ENCODE results near the gene IGSF23.

Gene IGSF23

DNA sequence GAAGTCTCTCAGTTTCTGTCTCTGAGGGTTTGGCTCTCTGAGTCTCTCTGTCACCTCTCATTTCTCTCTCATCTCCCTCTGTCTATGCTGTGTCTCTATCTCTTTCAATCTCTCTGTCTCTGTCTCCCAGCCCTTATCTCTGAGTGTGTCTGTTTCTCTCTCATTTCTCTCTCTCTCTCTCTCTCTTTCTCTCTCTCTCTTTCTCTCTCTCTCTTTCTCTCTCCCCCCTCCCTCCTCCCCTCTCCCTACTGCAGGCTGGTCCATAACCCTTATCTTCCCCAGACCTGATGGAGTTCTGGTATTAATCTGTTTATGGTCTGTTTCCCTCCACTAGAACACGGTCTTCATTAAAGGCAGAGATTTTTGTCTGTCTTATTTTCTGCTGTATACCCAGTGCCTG lies 29.0 kb downstream of the IGSF23 start:
- no peak for DNase-seq

DNA sequence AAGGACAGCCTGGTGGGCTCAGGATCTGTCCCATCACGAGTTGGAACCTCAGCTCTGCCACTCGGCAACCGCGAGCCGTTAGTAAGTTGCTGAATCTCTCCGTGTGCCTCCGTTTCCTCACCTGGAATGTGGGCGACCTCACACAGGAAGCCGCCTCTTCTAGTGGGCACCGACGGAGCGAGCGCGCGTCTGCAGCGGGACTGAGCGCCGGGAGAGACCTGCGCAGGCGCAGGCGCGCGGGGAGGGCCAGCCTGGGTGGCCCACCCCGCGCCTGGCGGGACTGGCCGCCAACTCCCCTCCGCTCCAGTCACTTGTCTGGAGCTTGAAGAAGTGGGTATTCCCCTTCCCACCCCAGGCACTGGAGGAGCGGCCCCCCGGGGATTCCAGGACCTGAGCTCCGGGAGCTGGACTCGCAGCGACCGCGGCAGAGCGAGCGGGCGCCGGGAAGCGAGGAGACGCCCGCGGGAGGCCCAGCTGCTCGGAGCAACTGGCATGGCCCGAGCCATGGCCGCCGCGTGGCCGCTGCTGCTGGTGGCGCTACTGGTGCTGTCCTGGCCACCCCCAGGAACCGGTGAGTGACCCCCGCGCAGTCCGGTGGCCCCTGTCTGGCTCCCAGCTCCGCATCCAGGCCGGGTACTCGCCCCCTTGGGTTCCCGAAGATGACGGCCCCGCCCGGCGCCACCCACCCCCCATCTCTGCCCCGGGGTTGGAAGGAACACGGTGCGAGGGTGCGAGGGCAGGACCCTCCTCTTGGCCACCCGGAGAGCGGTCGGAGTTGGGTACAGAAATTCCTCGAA lies 30.4 kb downstream of the IGSF23 start, which contains the start of gene PVR:
Gene PVR, plus strand, starts transcription at position 306 of the 797 bp plus-strand sequence. Its CDS starts 187 bp downstream, at position 493.
- peak; percentile 37 to 86 for DNase-seq

- peak; percentile 53 to 75 for DNase-seq
Observed at GRCh38 chr19:44644402-44645016, 31.1 kb downstream of the IGSF23 start.

GRCh38 chr19:44645407-44646048 lies 32.2 kb downstream of the IGSF23 start:
- peak; percentile 17 to 38 for DNase-seq

DNA sequence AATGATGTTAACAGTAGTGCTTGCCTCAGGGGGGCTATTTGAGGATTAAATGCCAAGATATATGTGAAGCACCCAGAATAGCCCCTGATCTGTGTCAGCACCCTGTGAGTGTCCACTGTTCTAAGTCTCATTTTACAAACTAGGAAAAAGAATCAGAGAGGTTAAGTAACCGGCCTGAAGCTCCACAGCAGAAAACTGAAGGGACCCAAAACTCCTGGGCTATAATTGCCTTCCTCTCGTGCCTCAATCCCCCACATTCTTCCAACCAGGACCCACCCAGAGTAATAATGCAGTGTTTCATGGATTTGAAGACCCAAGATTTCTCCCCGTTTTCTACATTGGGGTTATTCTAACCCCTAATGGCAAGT lies 32.7 kb downstream of the IGSF23 start:
- DNase-seq, result no peak

GRCh38 chr19:44647144-44647543 lies 33.8 kb downstream of the IGSF23 start:
- no peak for DNase-seq

- DNase-seq, result no peak
Observed at GRCh38 chr19:44648631-44649251, 35.4 kb downstream of the IGSF23 start.

- no peak for DNase-seq
Observed at GRCh38 chr19:44649578-44650145, 36.3 kb downstream of the IGSF23 start.

DNA sequence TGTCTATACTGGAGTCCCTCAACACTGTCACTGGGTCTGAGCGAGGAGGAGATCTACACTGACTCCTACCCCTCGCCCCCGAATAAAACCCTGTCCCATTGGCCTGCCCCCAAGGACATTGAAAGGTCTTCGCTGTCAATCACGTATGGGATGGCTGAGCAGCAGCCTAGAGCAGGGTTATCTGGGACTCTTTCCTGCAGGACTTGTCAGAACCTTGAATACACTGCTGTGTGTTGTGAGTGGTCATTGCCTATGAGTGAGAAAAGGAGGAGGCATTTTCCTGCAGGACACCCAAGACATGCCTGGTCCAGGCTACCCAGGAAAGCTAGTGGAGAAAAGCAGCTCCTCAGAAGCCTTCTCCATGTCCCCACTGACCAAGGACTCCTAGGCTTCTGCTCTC lies 40.0 kb downstream of the IGSF23 start:
- DNase-seq, result no peak

DNA sequence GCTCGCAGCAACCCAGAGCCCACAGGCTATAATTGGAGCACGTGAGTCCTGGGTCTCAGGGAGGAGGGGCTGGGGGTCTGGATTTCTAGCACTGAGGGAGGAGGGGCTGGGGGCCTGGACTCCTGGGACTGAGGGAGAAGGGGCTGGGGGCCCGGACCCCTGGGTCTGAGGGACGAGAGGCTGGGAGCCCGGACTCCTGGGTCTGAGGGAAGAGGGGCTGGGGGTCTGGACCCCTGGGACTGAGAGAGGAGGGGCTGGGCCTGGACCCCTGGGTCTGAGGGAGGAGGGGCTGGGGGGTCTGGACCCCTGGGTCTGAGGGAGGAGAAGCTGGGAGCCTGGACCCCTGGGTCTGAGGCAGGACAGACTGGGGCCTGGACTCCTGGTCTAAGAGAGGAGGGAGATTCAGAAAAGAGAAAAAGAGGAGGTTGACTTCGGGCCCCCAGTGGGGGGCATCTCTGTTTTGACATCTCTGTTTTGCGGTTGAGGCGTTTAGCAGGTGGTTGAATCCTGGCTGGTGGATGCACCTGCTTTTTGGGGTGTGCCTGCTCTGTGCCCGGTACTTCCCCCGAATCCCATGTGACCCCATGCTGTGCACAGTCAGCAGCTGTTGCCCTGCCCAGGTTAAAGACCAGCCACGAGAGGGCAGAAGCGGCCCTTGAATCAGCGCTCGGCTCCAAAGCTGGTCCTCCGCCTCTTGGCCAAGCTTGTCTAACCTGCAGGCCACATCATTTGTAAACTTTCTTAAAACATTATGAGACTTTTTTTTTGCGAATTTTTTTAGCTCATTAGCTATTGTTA lies 40.8 kb downstream of the IGSF23 start:
- peak; percentile 36 to 63 for DNase-seq

DNA sequence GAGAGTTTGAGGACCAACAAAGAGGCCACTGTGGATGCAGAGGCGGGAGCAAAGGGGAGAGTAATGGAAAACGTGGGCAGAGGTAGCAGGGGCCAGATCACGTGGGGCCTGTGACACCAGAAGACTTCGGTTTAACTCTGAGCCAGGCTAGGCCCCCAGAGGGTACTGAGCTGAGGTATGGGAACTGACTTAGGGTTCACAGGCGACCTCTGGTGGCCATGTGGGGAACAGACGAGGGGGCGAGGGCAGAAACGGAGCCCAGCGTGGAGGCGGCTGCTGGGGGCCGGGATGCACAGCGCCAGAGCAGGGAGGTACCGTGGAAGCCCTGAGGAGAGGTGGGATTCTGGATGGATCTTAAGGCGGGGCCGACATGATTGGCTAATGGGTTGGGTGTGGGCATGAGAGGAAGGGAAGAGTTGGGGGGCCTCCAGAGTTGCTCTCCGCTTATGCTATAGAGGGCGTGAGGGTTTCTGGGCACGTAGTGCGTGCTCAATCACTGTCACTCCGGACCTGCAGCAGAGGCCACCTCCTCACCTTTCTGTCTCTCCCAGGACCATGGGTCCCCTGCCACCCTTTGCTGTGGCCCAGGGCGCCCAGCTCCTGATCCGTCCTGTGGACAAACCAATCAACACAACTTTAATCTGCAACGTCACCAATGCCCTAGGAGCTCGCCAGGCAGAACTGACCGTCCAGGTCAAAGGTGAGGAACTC lies 44.0 kb downstream of the IGSF23 start:
- DNase-seq, result peak in 1 of 2 experiments; percentile 76

DNA sequence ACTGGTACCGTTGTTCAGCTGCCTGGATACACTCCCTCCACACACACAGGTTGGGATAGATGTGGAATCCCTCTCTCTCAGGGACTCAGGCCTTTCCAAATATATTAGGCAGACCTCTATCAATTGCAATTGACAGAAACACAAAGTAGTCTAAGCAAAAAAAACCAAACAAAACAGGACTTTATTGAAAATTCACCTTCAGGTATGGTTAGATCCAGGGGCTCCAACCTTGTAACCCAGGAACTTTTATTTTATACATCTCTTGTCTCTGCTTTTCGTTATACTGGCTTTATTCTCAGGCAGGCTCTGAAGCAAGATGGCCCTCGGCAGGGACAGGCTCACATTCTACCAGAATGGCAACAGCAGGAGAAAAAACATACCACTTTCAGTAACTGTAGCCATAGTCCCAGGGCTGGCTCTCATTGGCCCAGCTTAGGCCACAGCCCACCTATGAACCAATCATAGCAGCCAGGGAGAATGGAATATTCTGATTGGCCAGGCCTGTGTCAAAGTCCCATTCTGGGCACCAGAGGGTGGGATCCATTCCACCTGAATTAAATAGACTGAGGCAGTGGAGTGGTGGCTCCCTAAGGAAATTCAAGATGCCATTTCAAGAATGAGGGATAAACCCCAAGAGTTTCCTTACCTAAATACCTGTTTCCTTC lies 44.8 kb downstream of the IGSF23 start:
- no peak for DNase-seq

GRCh38 chr19:44660081-44660480 lies 46.7 kb downstream of the IGSF23 start:
- DNase-seq, result no peak

DNA sequence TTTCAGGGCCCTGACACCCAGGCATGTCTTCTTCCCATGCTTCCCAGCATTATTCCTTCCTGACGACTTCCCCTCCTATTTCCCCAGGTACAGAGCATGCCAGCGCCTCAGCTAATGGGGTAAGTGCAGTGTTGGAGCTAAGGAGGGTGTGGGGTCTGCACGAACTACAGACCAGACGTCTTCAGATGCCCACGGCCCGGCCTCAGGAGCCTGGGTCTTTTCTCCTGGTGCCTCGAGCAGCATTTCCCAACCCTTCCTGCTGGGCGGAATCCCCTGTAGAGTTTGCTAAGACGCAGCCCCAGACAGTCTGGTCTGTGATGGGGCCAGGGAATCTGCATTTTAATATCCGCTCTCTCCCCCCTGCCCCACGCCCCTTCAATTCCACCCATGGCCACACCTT lies 47.8 kb downstream of the IGSF23 start:
- no peak for DNase-seq

- no peak for DNase-seq
Observed at GRCh38 chr19:44661904-44662303, 48.5 kb downstream of the IGSF23 start.

- no peak for DNase-seq
Observed at GRCh38 chr19:44662691-44663385, 49.5 kb downstream of the IGSF23 start.

GRCh38 chr19:44663996-44664395 lies 50.6 kb downstream of the IGSF23 start:
- no peak for DNase-seq

- DNase-seq, result no peak
Observed at GRCh38 chr19:44664976-44665375, 51.6 kb downstream of the IGSF23 start.

GRCh38 chr19:44666852-44667556 lies 53.6 kb downstream of the IGSF23 start:
- peak in 1 of 2 experiments; percentile 33 for DNase-seq
